ENCODE measurements around the gene HYAL3.
"Not testable (repeated sequence)": the region's sequence is repeated elsewhere in the genome, so short reads cannot be mapped to it uniquely, and the experiment has no call there.

The HYAL3 gene

DNA sequence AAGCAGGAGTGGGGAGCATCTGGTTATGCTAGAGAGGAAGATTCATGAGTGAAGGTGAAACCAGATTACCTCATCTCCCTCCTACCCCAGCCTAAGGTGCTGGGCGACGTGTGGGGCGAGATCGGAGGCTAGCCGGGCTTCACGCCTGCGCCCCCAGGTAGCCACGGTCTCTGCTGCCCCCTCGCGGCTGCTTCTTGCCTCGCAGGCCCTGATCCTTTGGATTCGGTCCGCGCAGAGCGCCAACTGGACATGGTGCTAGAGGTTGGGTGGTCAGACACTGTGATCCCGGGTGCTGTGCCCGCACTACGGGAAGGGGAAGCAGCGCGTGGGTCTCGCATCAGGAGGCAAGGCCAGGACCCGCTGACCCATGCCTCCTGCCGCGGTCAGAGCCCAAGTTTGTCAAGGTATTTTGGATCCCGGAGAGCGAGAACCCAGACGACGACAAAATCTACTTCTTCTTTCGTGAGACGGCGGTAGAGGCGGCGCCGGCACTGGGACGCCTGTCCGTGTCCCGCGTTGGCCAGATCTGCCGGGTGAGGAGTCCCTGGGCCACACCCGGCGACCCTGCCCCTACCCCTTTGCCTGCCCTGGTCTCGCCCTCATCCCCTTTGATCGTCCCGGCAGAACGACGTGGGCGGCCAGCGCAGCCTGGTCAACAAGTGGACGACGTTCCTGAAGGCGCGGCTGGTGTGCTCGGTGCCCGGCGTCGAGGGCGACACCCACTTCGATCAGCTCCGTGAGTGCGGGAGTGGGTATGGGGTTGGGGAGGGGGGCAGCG is 26.1 kb downstream of the HYAL3 start:
- H3K4me2 ChIP-seq (ENCODE audit: low read depth, low read length, poor library complexity, severe bottlenecking) = peak overlapping the region; percentile 45
- no peak for TF ChIP-seq EZH2phosphoT487 (conservative IDR thresholded peaks at IDR 0.05; ENCODE audit: low read length)
- TF ChIP-seq, protein P1, sequence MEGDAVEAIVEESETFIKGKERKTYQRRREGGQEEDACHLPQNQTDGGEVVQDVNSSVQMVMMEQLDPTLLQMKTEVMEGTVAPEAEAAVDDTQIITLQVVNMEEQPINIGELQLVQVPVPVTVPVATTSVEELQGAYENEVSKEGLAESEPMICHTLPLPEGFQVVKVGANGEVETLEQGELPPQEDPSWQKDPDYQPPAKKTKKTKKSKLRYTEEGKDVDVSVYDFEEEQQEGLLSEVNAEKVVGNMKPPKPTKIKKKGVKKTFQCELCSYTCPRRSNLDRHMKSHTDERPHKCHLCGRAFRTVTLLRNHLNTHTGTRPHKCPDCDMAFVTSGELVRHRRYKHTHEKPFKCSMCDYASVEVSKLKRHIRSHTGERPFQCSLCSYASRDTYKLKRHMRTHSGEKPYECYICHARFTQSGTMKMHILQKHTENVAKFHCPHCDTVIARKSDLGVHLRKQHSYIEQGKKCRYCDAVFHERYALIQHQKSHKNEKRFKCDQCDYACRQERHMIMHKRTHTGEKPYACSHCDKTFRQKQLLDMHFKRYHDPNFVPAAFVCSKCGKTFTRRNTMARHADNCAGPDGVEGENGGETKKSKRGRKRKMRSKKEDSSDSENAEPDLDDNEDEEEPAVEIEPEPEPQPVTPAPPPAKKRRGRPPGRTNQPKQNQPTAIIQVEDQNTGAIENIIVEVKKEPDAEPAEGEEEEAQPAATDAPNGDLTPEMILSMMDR (IDR thresholded peaks at IDR 0.05; ENCODE audit: insufficient read depth, low read length, poor library complexity, severe bottlenecking) = peak; percentile 96
- no peak overlapping the region for H2AFZ ChIP-seq (ENCODE audit: low read depth, low read length, severe bottlenecking)
- H3K27me3 ChIP-seq (ENCODE audit: low read length) = no peaks in the 10 kb centered on the region
- H3K79me2 ChIP-seq (ENCODE audit: insufficient read depth, low read length) = no peaks in the 10 kb centered on the region
- no peak overlapping the region for H3K9ac ChIP-seq (ENCODE audit: low read length)
- H3K27ac ChIP-seq (ENCODE audit: low read depth, low read length) = no peak overlapping the region
- no peaks in the 10 kb centered on the region for H4K20me1 ChIP-seq (ENCODE audit: low read depth, low read length)
- no peaks in the 10 kb centered on the region for H3K36me3 ChIP-seq (ENCODE audit: low read length)
- no peak overlapping the region for H3K4me3 ChIP-seq (ENCODE audit: insufficient read depth, low read length, poor library complexity, severe bottlenecking)
- H3K9me2 ChIP-seq (replicated peaks; ENCODE audit: insufficient read depth, low read length) = no peaks in the 10 kb centered on the region
- H3K9me3 ChIP-seq (ENCODE audit: insufficient read depth, low read length) = no peaks in the 10 kb centered on the region
- no peaks in the 10 kb centered on the region for H3F3A ChIP-seq (ENCODE audit: insufficient read depth)

DNA sequence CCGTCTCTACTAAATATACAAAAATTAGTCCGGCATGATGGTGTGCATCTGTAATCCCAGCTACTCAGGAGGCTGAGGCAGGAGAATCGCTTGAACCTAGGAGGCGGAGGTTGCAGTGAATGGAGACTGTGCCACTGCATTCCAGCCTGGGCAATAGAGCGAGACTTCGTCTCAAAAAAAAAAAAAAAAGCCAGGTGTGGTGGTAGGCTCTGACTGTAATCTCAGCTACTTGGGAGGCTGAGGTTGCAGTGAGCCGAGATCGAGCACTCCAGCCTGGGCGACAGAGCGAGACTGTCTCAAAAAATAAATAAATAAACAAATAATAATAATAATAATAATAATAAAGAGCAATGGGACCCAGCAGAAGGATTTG is 26.7 kb downstream of the HYAL3 start:
- H3K79me2 ChIP-seq (ENCODE audit: insufficient read depth, low read length); H4K20me1 ChIP-seq (ENCODE audit: low read depth, low read length); H3K9me3 ChIP-seq (ENCODE audit: insufficient read depth, low read length); H3K27ac ChIP-seq (ENCODE audit: low read depth, low read length); H3F3A ChIP-seq (ENCODE audit: insufficient read depth); H3K27me3 ChIP-seq (ENCODE audit: low read length); H2AFZ ChIP-seq (ENCODE audit: low read depth, low read length, severe bottlenecking); H3K36me3 ChIP-seq (ENCODE audit: low read length); H3K9ac ChIP-seq (ENCODE audit: low read length); H3K9me2 ChIP-seq (replicated peaks; ENCODE audit: insufficient read depth, low read length); H3K4me3 ChIP-seq (ENCODE audit: insufficient read depth, low read length, poor library complexity, severe bottlenecking): not testable (repeated sequence)
- peak overlapping the region; percentile 45 for H3K4me2 ChIP-seq (ENCODE audit: low read depth, low read length, poor library complexity, severe bottlenecking)

DNA sequence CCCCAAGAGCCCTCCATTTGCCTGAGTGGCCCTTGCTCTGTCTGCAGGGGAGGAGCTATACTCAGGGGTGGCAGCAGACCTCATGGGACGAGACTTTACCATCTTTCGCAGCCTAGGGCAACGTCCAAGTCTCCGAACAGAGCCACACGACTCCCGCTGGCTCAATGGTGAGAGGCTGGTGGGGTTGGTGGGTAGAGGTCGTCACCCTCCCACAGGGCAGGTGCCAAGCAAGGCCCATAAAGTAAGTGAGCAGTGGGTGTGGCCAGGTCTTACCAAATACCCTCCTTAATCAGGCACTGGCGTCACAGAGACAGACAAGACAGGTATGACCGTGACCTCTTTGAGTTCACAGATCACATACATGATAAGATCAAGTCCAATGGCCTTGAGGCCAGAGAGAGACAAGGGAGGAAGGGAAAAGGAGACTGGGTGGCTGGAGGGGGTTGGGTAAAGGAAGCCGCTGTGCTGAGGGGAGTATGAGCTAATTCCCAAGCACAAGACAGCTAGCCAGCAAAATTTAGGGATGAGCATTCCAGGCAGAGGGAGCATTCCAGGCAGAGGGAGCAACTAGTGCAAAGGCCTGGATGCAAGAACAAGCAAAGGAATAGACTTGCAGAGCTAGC is 27.8 kb downstream of the HYAL3 start:
- TF ChIP-seq, protein P1 (IDR thresholded peaks at IDR 0.05; ENCODE audit: insufficient read depth, low read length, poor library complexity, severe bottlenecking) = no peak
- no peak for TF ChIP-seq EZH2phosphoT487 (conservative IDR thresholded peaks at IDR 0.05; ENCODE audit: low read length)
- no peak overlapping the region for H3K9ac ChIP-seq (ENCODE audit: low read length)
- H3K4me2 ChIP-seq (ENCODE audit: low read depth, low read length, poor library complexity, severe bottlenecking) = no peak overlapping the region
- no peaks in the 10 kb centered on the region for H3K9me2 ChIP-seq (replicated peaks; ENCODE audit: insufficient read depth, low read length)
- H3K36me3 ChIP-seq (ENCODE audit: low read length) = no peaks in the 10 kb centered on the region
- no peaks in the 10 kb centered on the region for H3F3A ChIP-seq (ENCODE audit: insufficient read depth)
- no peaks in the 10 kb centered on the region for H3K79me2 ChIP-seq (ENCODE audit: insufficient read depth, low read length)
- H3K4me3 ChIP-seq (ENCODE audit: insufficient read depth, low read length, poor library complexity, severe bottlenecking) = no peak overlapping the region
- H3K9me3 ChIP-seq (ENCODE audit: insufficient read depth, low read length) = no peaks in the 10 kb centered on the region
- no peaks in the 10 kb centered on the region for H4K20me1 ChIP-seq (ENCODE audit: low read depth, low read length)
- no peak overlapping the region for H3K27ac ChIP-seq (ENCODE audit: low read depth, low read length)
- H3K27me3 ChIP-seq (ENCODE audit: low read length) = no peaks in the 10 kb centered on the region
- no peak overlapping the region for H2AFZ ChIP-seq (ENCODE audit: low read depth, low read length, severe bottlenecking)
